HCT116 (cell line): Measurements from ENCODE around the gene EYA3. TPM values are rescaled to one million over a fixed set of nuclear protein-coding genes. Genes with fewer than 3 reads are reported as not detected.

Experiments
- ATAC-seq: fragments of 200-7000 bp; cut with Tn5 transposase; 2 replicates; pipeline ENCODE4 v1.9.1; 2020; ENCODE audit warnings: mild to moderate bottlenecking, moderate library complexity
- BruUV-seq: library from RNA; stranded (reverse); fragments of 400-500 nt; replicated peaks from 2 replicates; lab custom pipeline; 2021; lab: Mats Ljungman, UMichigan
- CTCF ChIA-PET: fragments of 300-600 bp; sonication (Branson Sonifier 250); formaldehyde crosslinking; loops from one replicate; lab custom pipeline; 2021; ENCODE audit warnings: antibody characterized with exemption; lab: Charles Lee
- POLR2A ChIA-PET: fragments of 300-600, 350-600 bp; sonication (Branson Sonifier 250); formaldehyde crosslinking; loops from one replicate; lab custom pipeline; 2021; ENCODE audit warnings: antibody characterized with exemption; lab: Charles Lee
- RAD21 ChIA-PET, 2 experiments: fragments of 300-600 bp; sonication (Branson Sonifier 250); formaldehyde crosslinking; loops; one replicate each; lab custom pipeline; 2023; ENCODE audit warnings: low total read pairs in 2 of 2; ENCODE audit not compliant: uncharacterized antibody in 2 of 2, unreplicated experiment in 2 of 2, low non-redundant PET in 1 of 2; lab: Charles Lee
- DNase-seq: peaks from one replicate; pipeline ENCODE4 v3.0.0-alpha.2; 2010; ENCODE audit warnings: low read depth, low spot score
- H2AFZ ChIP-seq: fragments of 200-600 bp; shearing (Covaris generic), sonication (generic); 2 replicates; pipeline ENCODE4 v1.6.1; 2017; ENCODE audit warnings: low read depth, mixed run types, mixed read lengths, antibody characterized with exemption, low read length; ENCODE audit not compliant: poor library complexity, severe bottlenecking
- H3K27ac ChIP-seq: 2 replicates; pipeline ENCODE4 v1.5.1; 2012; ENCODE audit warnings: low read depth, low read length
- H3K27me3 ChIP-seq: fragments of 200-600 bp; sonication (generic); 2 replicates; pipeline ENCODE4 v1.6.1; 2016; ENCODE audit warnings: mixed run types, low read length, mixed read lengths; ENCODE audit not compliant: insufficient read depth
- H3K36me3 ChIP-seq, 2 experiments: fragments of 200-500 bp in 1 of 2; fragments of 200-600 bp in 1 of 2; sonication (Bioruptor generic) in 1 of 2; sonication (generic) in 1 of 2; 2 replicates each; pipeline versions ENCODE4 v1.5.1 to v1.6.1; 2014 to 2016; ENCODE audit warnings: low read length in 2 of 2, inconsistent platforms in 1 of 2, mixed read lengths in 1 of 2, mixed run types in 1 of 2; ENCODE audit not compliant: insufficient read depth in 2 of 2, control insufficient read depth in 1 of 2
- H3K4me1 ChIP-seq, 2 experiments: fragments of 200-600 bp in 1 of 2; sonication (generic) in 1 of 2; 2 replicates each; pipeline versions ENCODE4 v1.5.1 to v1.6.1; 2012 to 2017; ENCODE audit warnings: low read length in 2 of 2, inconsistent platforms in 1 of 2, mild to moderate bottlenecking in 1 of 2, mixed read lengths in 1 of 2, mixed run types in 1 of 2, moderate library complexity in 1 of 2; ENCODE audit not compliant: insufficient read depth in 2 of 2, control insufficient read depth in 1 of 2
- H3K4me2 ChIP-seq: fragments of 200-600 bp; sonication (generic); 2 replicates; pipeline ENCODE4 v1.6.1; 2017; ENCODE audit warnings: mixed run types, low read length, mixed read lengths
- H3K4me3 ChIP-seq, 2 experiments: fragments of 200-600 bp in 1 of 2; sonication (generic) in 1 of 2; replicated peaks in 1 of 2; 2 replicates each; pipeline ENCODE4 v1.5.1; 2011 to 2016; ENCODE audit warnings: low read length in 2 of 2, control low read depth in 1 of 2, low read depth in 1 of 2, mild to moderate bottlenecking in 1 of 2, mixed read lengths in 1 of 2, mixed run types in 1 of 2
- H3K79me2 ChIP-seq: fragments of 200-600 bp; sonication (generic); 2 replicates; pipeline ENCODE4 v1.6.1; 2017; ENCODE audit warnings: mild to moderate bottlenecking, mixed run types, low read length, moderate library complexity, mixed read lengths; ENCODE audit not compliant: insufficient read depth
- H3K9ac ChIP-seq: fragments of 200-600 bp; sonication (generic); 2 replicates; pipeline ENCODE4 v1.6.1; 2016; ENCODE audit warnings: low read length, mixed read lengths
- H3K9me2 ChIP-seq: fragments of 200-600 bp; sonication (generic), shearing (Covaris generic); 2 replicates; pipeline ENCODE4 v1.6.1; 2017; ENCODE audit warnings: mixed run types, mild to moderate bottlenecking, moderate library complexity; ENCODE audit not compliant: insufficient read depth
- H3K9me3 ChIP-seq, 2 experiments: fragments of 200-500 bp in 1 of 2; fragments of 200-600 bp in 1 of 2; sonication (Bioruptor generic) in 1 of 2; sonication (generic) in 1 of 2; 2 replicates each; pipeline ENCODE4 v1.6.1; 2014 to 2017; ENCODE audit warnings: low read length in 2 of 2, mixed read lengths in 2 of 2, inconsistent platforms in 1 of 2, low read depth in 1 of 2, mild to moderate bottlenecking in 1 of 2, mixed run types in 1 of 2, moderate library complexity in 1 of 2; ENCODE audit not compliant: control insufficient read depth in 1 of 2, insufficient read depth in 1 of 2
- H4K20me1 ChIP-seq: fragments of 200-600 bp; sonication (generic), shearing (Covaris generic); 2 replicates; pipeline ENCODE4 v1.6.1; 2017; ENCODE audit warnings: mixed run types, mild to moderate bottlenecking, moderate library complexity; ENCODE audit not compliant: insufficient read depth
- CBX3 ChIP-seq: IDR thresholded peaks from 2 replicates; pipeline ENCODE4 v1.6.1; 2012; ENCODE audit warnings: low read depth
- CEBPB ChIP-seq: IDR thresholded peaks from 2 replicates; pipeline ENCODE4 v1.6.1; 2012; ENCODE audit warnings: low read depth
- ELF1 ChIP-seq: IDR thresholded peaks from 2 replicates; pipeline ENCODE4 v1.6.1; 2012; ENCODE audit warnings: low read depth, borderline replicate concordance
- EZH2 ChIP-seq: fragments of 200-600 bp; sonication (generic); IDR thresholded peaks from 2 replicates; pipeline ENCODE4 v1.6.1; 2017; ENCODE audit warnings: antibody characterized with exemption, mixed run types
- JUND ChIP-seq: IDR thresholded peaks from 2 replicates; pipeline ENCODE4 v1.6.1; 2012
- POLR2AphosphoS5 ChIP-seq: IDR thresholded peaks from 2 replicates; pipeline ENCODE4 v1.6.1; 2011; ENCODE audit warnings: mild to moderate bottlenecking, low read depth, low read length, moderate library complexity
- RAD21 ChIP-seq: IDR thresholded peaks from 2 replicates; pipeline ENCODE4 v1.6.1; 2012; ENCODE audit warnings: low read depth, mild to moderate bottlenecking
- SP1 ChIP-seq: IDR thresholded peaks from 2 replicates; pipeline ENCODE4 v1.6.1; 2012; ENCODE audit warnings: low read depth
- SRF ChIP-seq: IDR thresholded peaks from 2 replicates; pipeline ENCODE4 v1.6.1; 2012; ENCODE audit warnings: low read depth
- TCF7L2 ChIP-seq: IDR thresholded peaks from 2 replicates; pipeline ENCODE4 v1.7.0; 2011; ENCODE audit warnings: borderline replicate concordance, inconsistent platforms; ENCODE audit not compliant: insufficient read depth, insufficient read length; ENCODE audit errors: extremely low read depth
- YY1 ChIP-seq: IDR thresholded peaks from 2 replicates; pipeline ENCODE4 v1.6.1; 2011; ENCODE audit warnings: low read length, low read depth, moderate library complexity, mild to moderate bottlenecking; ENCODE audit not compliant: insufficient replicate concordance; ENCODE audit errors: extremely low read depth
- ZBTB33 ChIP-seq: IDR thresholded peaks from 2 replicates; pipeline ENCODE4 v1.6.1; 2011; ENCODE audit warnings: mild to moderate bottlenecking, low read length, moderate library complexity; ENCODE audit not compliant: insufficient replicate concordance; ENCODE audit errors: extremely low read depth
- ZFX ChIP-seq: fragments of 450-650 bp; IDR thresholded peaks from 2 replicates; pipeline ENCODE4 v1.6.1; 2017
- intact Hi-C: fragments of 100-400 bp; cut with micrococcal nuclease; formaldehyde crosslinking; loops from 2 replicates; pipeline ENCODE4 v1.10.0; 2022
- total RNA-seq: library from RNA; stranded (reverse); gene quantifications from one replicate; pipeline ENCODE4 v1.2.1, GENCODE V29; 2021; ENCODE audit not compliant: unreplicated experiment
- TF ChIP-seq, protein P1 (sequence below): IDR thresholded peaks from 2 replicates; pipeline ENCODE4 v1.6.1; 2012; ENCODE audit warnings: low read depth
- TF ChIP-seq, protein P2 (sequence below): IDR thresholded peaks from 2 replicates; pipeline ENCODE4 v1.6.1; 2012
- TF ChIP-seq, protein P3 (sequence below): IDR thresholded peaks from 2 replicates; pipeline ENCODE4 v1.6.1; 2012

EYA3 gene
- total RNA-seq, 1 experiment from 2014 or later = 25.9 TPM

DNA sequence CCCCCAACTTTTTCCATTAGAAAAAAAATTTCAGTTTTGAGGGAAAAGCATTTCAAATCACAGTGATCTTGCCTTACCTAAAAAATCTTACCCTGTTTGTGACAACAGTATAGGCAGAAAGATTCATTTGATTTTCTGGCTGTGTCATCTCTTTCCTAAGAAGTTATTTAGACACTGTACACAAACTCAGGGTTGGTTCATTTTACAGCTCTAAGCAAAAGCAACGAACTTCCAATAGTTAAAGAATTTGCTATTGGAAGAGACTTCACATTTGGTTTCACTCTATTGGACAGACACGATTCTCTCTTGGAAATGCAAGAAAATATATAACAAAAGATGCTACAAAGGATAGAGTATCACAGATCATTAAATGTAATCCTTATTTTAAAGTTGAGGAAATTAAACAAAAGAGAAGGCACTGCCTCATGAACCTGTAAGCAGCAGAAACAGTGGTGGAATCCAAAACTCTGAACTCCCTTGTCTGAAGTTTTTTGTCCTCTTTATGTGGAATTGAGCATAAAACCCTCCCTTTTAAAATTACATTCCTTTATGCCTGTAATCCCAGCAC lies 20.8 kb downstream of the EYA3 start:
- H3K4me2 ChIP-seq = no peak overlapping the region
- ChIA-PET RAD21 (no interaction called here), CTCF (no interaction called here), POLR2A (no interaction called here)
- intact Hi-C loops = no loop called here
- no peaks in the 10 kb centered on the region for H3K9me3 ChIP-seq
- H3K36me3 ChIP-seq = 0 out of 4 replicates have a peak, but pooled peaks cover 0 to 2% of the 10 kb centered on the region in 2 experiments
- H4K20me1 ChIP-seq = peaks cover 2% of the 10 kb centered on the region; the same call in 1 of the 2 replicates
- peaks cover 83% of the 10 kb centered on the region for H3K79me2 ChIP-seq
- H3K4me1 ChIP-seq = peaks cover 0 to 7% of the 10 kb centered on the region in 2 experiments; a peak in 2 of 4 replicates
- no peak overlapping the region for H3K4me3 ChIP-seq
- no peak for DNase-seq
- BruUV-seq = no TSS peak
- H3K27me3 ChIP-seq = no peaks in the 10 kb centered on the region
- no peak overlapping the region for H3K9ac ChIP-seq
- H2AFZ ChIP-seq = no peak overlapping the region
- no peak overlapping the region for H3K27ac ChIP-seq
- TF ChIP-seq RAD21 (no peak), CBX3 (no peak), ZBTB33 (no peak), TCF7L2 (no peak), POLR2AphosphoS5 (no peak), SRF (no peak), ZFX (no peak), YY1 (no peak), EZH2 (no peak), ELF1 (no peak), CEBPB (no peak), SP1 (no peak), JUND (no peak)
- TF ChIP-seq, protein P1, sequence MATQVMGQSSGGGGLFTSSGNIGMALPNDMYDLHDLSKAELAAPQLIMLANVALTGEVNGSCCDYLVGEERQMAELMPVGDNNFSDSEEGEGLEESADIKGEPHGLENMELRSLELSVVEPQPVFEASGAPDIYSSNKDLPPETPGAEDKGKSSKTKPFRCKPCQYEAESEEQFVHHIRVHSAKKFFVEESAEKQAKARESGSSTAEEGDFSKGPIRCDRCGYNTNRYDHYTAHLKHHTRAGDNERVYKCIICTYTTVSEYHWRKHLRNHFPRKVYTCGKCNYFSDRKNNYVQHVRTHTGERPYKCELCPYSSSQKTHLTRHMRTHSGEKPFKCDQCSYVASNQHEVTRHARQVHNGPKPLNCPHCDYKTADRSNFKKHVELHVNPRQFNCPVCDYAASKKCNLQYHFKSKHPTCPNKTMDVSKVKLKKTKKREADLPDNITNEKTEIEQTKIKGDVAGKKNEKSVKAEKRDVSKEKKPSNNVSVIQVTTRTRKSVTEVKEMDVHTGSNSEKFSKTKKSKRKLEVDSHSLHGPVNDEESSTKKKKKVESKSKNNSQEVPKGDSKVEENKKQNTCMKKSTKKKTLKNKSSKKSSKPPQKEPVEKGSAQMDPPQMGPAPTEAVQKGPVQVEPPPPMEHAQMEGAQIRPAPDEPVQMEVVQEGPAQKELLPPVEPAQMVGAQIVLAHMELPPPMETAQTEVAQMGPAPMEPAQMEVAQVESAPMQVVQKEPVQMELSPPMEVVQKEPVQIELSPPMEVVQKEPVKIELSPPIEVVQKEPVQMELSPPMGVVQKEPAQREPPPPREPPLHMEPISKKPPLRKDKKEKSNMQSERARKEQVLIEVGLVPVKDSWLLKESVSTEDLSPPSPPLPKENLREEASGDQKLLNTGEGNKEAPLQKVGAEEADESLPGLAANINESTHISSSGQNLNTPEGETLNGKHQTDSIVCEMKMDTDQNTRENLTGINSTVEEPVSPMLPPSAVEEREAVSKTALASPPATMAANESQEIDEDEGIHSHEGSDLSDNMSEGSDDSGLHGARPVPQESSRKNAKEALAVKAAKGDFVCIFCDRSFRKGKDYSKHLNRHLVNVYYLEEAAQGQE = no peak
- TF ChIP-seq, protein P2, sequence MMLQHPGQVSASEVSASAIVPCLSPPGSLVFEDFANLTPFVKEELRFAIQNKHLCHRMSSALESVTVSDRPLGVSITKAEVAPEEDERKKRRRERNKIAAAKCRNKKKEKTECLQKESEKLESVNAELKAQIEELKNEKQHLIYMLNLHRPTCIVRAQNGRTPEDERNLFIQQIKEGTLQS = no peak
- TF ChIP-seq, protein P3, sequence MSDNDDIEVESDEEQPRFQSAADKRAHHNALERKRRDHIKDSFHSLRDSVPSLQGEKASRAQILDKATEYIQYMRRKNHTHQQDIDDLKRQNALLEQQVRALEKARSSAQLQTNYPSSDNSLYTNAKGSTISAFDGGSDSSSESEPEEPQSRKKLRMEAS = no peak
- ATAC-seq = no peak
- H3K9me2 ChIP-seq = no peaks in the 10 kb centered on the region
